ENCODE measurements around the gene CDCA3.
A peak's percentile ranks its signal among the peaks of the same experiment; 100 is the strongest.

CDCA3 gene

GRCh38 chr12:6854036-6854435 is 3.0 kb upstream of the CDCA3 start:
- Mint-ChIP-seq H3K4me3 (peak overlapping the region; percentile 85 to 86), H3K36me3 (ENCODE audit: insufficient read depth) (peaks cover 44% of the 10 kb centered on the region), H3K4me1 (ENCODE audit: low read depth in 2 of 2) (peaks cover 23 to 24% of the 10 kb centered on the region in 2 donors), H3K9me3 (no peaks in the 10 kb centered on the region), H3K27me3 (no peaks in the 10 kb centered on the region), H3K27ac (peak overlapping the region; percentile 41 to 73)
- no peak for DNase-seq
- ATAC-seq (replicated peaks), result no peak

GRCh38 chr12:6853626-6854025 is 2.5 kb upstream of the CDCA3 start:
- ATAC-seq (replicated peaks), result no peak
- Mint-ChIP-seq H3K36me3 (ENCODE audit: insufficient read depth) (peaks cover 44% of the 10 kb centered on the region), H3K4me3 (peak overlapping the region; percentile 85 to 86), H3K4me1 (ENCODE audit: low read depth in 2 of 2) (peaks cover 23 to 24% of the 10 kb centered on the region in 2 donors), H3K27me3 (no peaks in the 10 kb centered on the region), H3K27ac (peak overlapping the region; percentile 41 to 99), H3K9me3 (no peaks in the 10 kb centered on the region)
- DNase-seq, result no peak

GRCh38 chr12:6852651-6853354 is 1.7 kb upstream of the CDCA3 start:
- no peaks in the 10 kb centered on the region for H3K9me3 Mint-ChIP-seq
- peak overlapping the region; percentile 85 to 86 for H3K4me3 Mint-ChIP-seq
- H3K4me1 Mint-ChIP-seq (ENCODE audit: low read depth in 2 of 2), result peaks cover 23 to 24% of the 10 kb centered on the region in 2 donors
- no peaks in the 10 kb centered on the region for H3K27me3 Mint-ChIP-seq
- H3K36me3 Mint-ChIP-seq (ENCODE audit: insufficient read depth), result peaks cover 42% of the 10 kb centered on the region
- DNase-seq (peak in 2 of 3 experiments; percentile 22 to 25), ATAC-seq (replicated peaks) (no peak)
- peak overlapping the region; percentile 96 to 99 for H3K27ac Mint-ChIP-seq

- DNase-seq (peak; percentile 96 to 98 (median 96)), ATAC-seq (replicated peaks) (peak; percentile 77)
- Mint-ChIP-seq H3K4me3 (peak within 1 kb of the TSS; percentile 85 to 86), H3K9me3 (no peaks in the 10 kb centered on the region), H3K36me3 (ENCODE audit: insufficient read depth) (peaks cover 36% of the 10 kb centered on the region), H3K4me1 (ENCODE audit: low read depth in 2 of 2) (peaks cover 20 to 24% of the 10 kb centered on the region in 2 donors), H3K27ac (peak within 1 kb of the TSS; percentile 96 to 99), H3K27me3 (no peaks in the 10 kb centered on the region)
Measured at GRCh38 chr12:6851921-6852650, 1.0 kb upstream of the CDCA3 start, which contains the start of gene USP5. Gene USP5 (plus strand): TSS chr12:6852150. CDS start chr12:6852180, 30 bp downstream.

GRCh38 chr12:6850796-6851152 is 312 bp downstream of the CDCA3 start:
- peak overlapping the region; percentile 96 to 99 for H3K27ac Mint-ChIP-seq

GRCh38 chr12:6849976-6850560 is 1.0 kb downstream of the CDCA3 start:
- DNase-seq (no peak), ATAC-seq (replicated peaks) (no peak)
- Mint-ChIP-seq H3K4me3 (peak overlapping the region; percentile 37 to 85), H3K27ac (peak overlapping the region in 1 of 2 donors; percentile 66), H3K27me3 (no peaks in the 10 kb centered on the region), H3K36me3 (ENCODE audit: insufficient read depth) (peaks cover 26% of the 10 kb centered on the region), H3K4me1 (ENCODE audit: low read depth in 2 of 2) (peaks cover 20 to 24% of the 10 kb centered on the region in 2 donors), H3K9me3 (no peaks in the 10 kb centered on the region)

More at GRCh38 chr12:6850796-6851152, 312 bp downstream of the CDCA3 start:
- no peaks in the 10 kb centered on the region for H3K27me3 Mint-ChIP-seq
- ATAC-seq (replicated peaks) (no peak), DNase-seq (no peak)
- peaks cover 20 to 24% of the 10 kb centered on the region in 2 donors for H3K4me1 Mint-ChIP-seq (ENCODE audit: low read depth in 2 of 2)
- H3K36me3 Mint-ChIP-seq (ENCODE audit: insufficient read depth), result peaks cover 28% of the 10 kb centered on the region
- H3K4me3 Mint-ChIP-seq, result peak overlapping the region; percentile 85 to 86
- H3K9me3 Mint-ChIP-seq, result no peaks in the 10 kb centered on the region

GRCh38 chr12:6849427-6849826 is 1.7 kb downstream of the CDCA3 start:
- Mint-ChIP-seq H3K27ac (peak overlapping the region in 1 of 2 donors; percentile 5), H3K4me3 (no peak overlapping the region), H3K9me3 (no peaks in the 10 kb centered on the region), H3K4me1 (ENCODE audit: low read depth in 2 of 2) (peaks cover 20 to 24% of the 10 kb centered on the region in 2 donors), H3K27me3 (no peaks in the 10 kb centered on the region), H3K36me3 (ENCODE audit: insufficient read depth) (peaks cover 26% of the 10 kb centered on the region)
- DNase-seq (no peak), ATAC-seq (replicated peaks) (no peak)

GRCh38 chr12:6847676-6848075 is 3.4 kb downstream of the CDCA3 start:
- Mint-ChIP-seq H3K36me3 (ENCODE audit: insufficient read depth) (peaks cover 26% of the 10 kb centered on the region), H3K4me3 (no peak overlapping the region), H3K4me1 (ENCODE audit: low read depth in 2 of 2) (peaks cover 12 to 13% of the 10 kb centered on the region in 2 donors), H3K9me3 (no peaks in the 10 kb centered on the region), H3K27ac (no peak overlapping the region), H3K27me3 (no peaks in the 10 kb centered on the region)
- no peak for DNase-seq
- ATAC-seq (replicated peaks), result no peak

- no peak overlapping the region for H3K27ac Mint-ChIP-seq
- H3K4me1 Mint-ChIP-seq (ENCODE audit: low read depth in 2 of 2), result peaks cover 9% of the 10 kb centered on the region in 2 donors
- peaks cover 17% of the 10 kb centered on the region for H3K36me3 Mint-ChIP-seq (ENCODE audit: insufficient read depth)
- no peak overlapping the region for H3K4me3 Mint-ChIP-seq
- ATAC-seq (replicated peaks) (no peak), DNase-seq (no peak)
- H3K9me3 Mint-ChIP-seq, result no peaks in the 10 kb centered on the region
- no peaks in the 10 kb centered on the region for H3K27me3 Mint-ChIP-seq
Measured at GRCh38 chr12:6846316-6846869, 4.7 kb downstream of the CDCA3 start.

- no peak for ATAC-seq (replicated peaks)
Measured at GRCh38 chr12:6845395-6845794, 5.7 kb downstream of the CDCA3 start.

GRCh38 chr12:6843118-6843902 is 7.8 kb downstream of the CDCA3 start:
- no peak for ATAC-seq (replicated peaks)
- H3K4me3 Mint-ChIP-seq, result no peak overlapping the region
- no peaks in the 10 kb centered on the region for H3K4me1 Mint-ChIP-seq (ENCODE audit: low read depth in 2 of 2)
- no peak overlapping the region for H3K27ac Mint-ChIP-seq
- H3K27me3 Mint-ChIP-seq, result no peaks in the 10 kb centered on the region
- H3K36me3 Mint-ChIP-seq (ENCODE audit: insufficient read depth), result no peaks in the 10 kb centered on the region
- H3K9me3 Mint-ChIP-seq, result no peaks in the 10 kb centered on the region
- DNase-seq, result no peak

More at GRCh38 chr12:6845395-6845794, 5.7 kb downstream of the CDCA3 start:
- Mint-ChIP-seq H3K4me3 (no peak overlapping the region), H3K4me1 (ENCODE audit: low read depth in 2 of 2) (peaks cover 2 to 4% of the 10 kb centered on the region in 2 donors), H3K27ac (no peak overlapping the region), H3K9me3 (no peaks in the 10 kb centered on the region), H3K36me3 (ENCODE audit: insufficient read depth) (peaks cover 9% of the 10 kb centered on the region), H3K27me3 (no peaks in the 10 kb centered on the region)
- DNase-seq, result no peak

- Mint-ChIP-seq H3K27me3 (no peaks in the 10 kb centered on the region), H3K9me3 (no peaks in the 10 kb centered on the region), H3K4me1 (ENCODE audit: low read depth in 2 of 2) (no peaks in the 10 kb centered on the region), H3K36me3 (ENCODE audit: insufficient read depth) (no peaks in the 10 kb centered on the region), H3K4me3 (no peak overlapping the region), H3K27ac (no peak overlapping the region)
- ATAC-seq (replicated peaks) (no peak), DNase-seq (no peak)
Measured at GRCh38 chr12:6842075-6842474, 9.0 kb downstream of the CDCA3 start.
